GM18873 (cell line): ENCODE measurements around the gene TBATA.

Source experiments
- ATAC-seq: cut with Tn5 transposase; IDR thresholded peaks from one replicate; pipeline ENCODE4 v1.9.1; 2021; ENCODE audit warnings: mild to moderate bottlenecking, moderate library complexity, moderate number of reproducible peaks; ENCODE audit not compliant: unreplicated experiment, low FRiP score

TBATA gene

DNA sequence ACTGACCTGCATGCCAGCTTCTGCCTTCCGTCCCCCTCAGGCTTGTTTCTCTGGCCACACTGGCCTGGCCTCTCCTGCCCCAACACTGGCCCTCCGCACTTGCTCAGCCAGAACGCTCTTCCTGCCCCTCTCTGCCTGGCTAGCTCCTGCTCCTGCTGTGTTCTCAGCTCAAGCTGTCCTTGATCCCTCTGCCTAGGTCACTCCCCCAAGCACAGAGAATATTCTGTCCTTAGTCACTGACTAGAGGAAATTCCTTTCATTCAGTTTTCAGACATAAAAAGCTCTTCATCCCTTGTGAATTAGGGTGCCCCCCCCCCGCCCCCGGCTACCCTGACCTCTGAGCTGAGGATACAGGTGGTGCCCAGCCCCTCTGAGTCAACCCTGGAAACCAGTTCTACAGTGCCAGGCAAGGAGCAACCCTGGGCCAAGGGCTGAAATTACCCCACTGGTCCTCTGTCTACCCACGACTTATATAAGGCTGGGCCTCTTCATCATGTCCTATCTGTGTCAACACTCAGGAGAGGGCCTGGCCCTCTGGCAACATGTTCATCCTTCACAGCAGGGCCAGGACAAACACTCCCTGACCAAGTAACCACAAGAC, 23.9 kb upstream of the TBATA start:
- ATAC-seq, result no peak

DNA sequence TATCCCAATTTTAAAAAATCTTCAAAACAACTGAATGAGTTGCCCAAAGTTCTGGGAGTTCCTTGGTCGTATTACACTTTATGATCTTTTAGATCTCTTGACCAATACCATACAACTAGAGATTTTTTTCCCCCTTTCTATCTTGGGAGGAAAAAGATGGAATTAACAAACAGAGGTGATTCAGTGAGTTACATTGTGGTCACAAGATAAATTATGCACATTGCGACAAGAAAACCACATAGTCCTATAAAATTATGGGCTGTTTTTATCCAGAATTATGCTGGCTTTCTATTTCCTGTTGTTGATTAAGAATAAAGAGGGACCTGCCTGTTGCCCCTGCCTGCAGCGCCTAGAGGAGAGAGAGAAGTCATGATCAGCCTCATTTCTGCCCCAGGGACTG, 22.4 kb upstream of the TBATA start:
- ATAC-seq, result no peak

DNA sequence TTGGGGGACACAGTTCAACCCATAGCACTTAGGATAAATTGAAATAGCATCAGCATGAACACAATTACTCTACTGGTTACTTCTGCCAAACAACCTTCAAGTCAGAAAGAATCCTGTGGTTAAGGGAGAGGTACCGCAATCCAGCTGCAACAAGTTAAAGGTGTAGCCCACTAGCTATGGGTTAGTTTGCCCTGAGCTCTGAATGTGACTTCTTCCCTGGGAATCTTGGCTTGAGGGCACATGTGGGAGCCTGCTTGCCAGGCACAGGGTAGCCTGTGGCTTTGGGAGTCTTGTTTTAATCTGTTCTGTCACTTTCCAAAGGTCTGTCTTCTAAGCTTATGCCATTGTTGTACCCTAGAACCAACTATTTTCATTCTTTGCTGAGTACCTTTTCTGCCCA, 21.7 kb upstream of the TBATA start:
- no peak for ATAC-seq

DNA sequence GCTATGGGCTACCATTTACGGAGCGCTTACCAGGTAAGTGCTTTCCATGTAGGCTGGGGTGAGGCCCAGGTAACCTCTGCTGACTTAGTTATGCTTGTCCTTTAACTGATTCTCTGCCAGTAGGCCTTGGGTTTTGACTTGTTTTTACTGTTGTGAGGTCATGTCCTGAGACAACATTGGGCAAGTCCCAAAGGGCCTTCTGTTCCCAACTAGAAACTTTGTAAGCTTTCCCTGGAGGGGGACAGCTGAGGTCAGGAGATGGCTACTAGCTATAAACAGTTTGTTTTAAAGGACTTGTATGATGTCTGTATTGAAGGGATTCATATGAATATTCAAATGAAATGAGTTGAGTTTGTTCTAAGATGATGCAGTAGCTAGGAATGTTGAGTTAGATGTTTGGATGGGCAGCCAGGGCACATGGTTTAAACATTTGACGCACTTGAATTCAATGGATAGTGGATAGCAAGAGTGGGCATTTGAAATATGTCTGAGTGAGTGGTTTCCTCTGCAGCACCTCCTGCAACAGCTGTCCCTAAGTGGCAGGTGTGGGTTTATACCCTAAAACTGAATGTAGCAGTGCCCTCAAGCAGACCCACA, 20.5 kb upstream of the TBATA start:
- ATAC-seq, result no peak

DNA sequence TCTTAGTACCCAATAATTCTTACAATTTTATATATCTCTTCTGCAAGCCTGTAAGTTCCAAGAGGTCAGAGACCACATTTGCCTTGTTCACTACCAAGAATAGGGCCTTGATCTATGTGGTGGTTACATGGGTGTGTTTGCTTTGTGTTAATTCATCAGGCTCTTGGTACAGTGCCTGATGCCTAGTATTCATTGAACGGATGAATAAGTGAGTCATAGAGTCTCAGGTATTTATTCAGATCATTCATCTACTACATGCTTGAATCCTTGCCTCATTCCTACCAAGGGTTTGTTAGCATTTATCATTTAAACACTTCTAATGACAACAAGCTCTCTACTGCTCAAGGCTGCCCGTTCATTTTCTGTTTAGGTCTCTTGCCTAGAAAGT, 19.2 kb upstream of the TBATA start:
- ATAC-seq, result no peak

DNA sequence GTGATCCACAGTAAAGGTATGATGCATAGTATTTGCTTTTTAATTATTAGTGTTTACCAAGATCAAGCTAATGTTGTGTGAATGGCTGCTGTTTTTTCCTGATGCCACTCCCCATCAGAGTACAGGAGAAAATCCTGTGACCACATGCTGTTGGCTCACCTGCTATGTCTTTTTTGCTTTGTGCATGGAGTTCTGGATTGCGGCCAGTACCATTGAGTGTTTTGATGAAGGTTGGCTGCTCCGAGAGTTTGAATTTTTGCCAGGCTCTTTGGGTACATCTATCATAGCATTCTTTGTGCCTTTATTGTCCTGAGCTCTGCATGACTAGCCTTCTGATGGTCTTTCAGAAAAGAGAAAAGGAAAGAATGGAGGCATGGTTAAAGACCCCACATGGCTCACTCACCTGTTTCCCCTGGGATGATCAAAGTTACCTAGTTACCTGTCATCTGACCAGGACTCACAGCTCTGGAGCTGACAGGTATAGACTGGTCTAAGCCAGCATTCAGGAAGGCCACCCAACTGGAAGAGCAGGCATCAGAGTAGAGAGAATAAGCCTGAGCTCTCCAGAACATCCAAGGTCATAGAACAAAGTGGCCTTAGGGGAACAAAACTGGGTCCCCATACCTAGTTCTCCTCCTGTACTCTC, 18.7 kb upstream of the TBATA start:
- ATAC-seq, result no peak

DNA sequence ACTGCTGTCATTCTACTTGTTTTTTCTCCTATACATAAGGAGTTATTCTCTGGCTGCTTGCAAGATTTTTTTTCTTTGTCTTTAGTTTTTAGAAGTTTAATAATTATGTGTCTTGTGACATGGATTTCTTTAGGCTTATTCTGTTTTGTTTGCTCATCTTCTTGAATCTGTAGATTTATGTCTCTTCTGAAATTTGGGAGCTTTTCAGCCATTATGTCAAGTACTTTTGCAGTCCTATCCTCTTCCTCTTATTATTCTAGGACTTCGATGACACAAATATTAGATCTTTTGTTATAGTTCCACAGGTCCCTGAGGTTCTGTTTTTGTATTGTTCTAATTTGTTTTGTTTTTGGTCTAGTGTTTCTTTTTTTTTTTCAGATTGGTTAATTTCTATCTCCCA, 16.7 kb upstream of the TBATA start:
- ATAC-seq, result no peak

DNA sequence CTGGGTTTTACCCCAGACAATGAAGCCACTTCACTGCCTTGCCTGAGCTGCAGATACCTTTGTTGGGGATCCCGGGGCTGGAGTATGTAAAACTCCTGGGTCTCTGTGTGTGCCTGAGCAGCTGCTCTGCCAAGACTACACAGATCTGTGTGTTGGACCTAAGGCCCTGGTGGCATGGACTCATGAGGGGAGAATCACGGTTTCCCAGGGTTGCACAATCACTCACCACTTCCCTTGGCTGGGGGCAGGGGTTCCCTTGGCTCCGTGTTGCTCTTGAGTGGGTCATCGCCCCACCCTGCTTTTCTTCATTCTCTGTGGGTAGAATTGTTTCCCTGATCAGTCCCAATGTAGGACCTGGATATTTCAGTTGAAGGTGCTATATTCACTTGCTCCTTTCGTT, 13.9 kb upstream of the TBATA start:
- no peak for ATAC-seq

DNA sequence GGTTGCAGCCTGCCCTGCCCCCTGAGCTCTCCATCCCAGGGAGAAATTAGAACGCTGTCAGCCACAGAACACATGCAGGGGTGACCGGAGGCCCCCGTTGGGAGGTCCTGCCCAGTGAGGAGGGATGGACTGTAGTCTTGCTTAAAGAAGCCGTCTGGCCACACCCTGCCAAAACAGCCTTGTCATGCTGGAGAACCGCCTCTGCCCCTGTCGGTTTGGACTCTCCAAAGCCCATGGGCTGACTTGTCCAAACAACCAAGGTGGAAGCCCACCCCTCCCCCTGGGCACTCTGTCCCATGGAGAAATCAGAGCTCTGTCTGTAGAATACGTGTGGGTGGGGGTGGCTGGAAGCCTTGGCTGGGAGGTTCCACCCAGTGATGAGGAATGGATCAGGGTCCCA, 12.7 kb upstream of the TBATA start:
- no peak for ATAC-seq

DNA sequence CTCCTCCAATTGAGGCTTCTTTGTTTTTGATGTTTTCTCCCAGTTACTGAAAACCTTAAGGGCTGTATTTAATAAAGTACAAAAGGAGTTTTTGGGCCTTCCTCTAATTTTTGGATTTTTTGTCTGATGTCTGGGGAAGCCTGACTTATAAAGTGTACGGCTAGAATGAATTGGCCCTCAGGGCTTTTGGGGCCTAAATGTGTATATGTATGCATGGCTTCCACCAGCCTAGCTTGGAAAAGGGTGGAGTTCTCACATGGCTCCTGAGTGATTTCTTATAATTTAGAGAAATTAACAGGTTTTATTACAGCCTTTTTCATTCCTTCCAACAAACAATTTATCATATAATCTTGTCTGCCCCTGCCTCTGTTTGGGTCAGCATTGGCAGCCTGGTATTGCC, 10.4 kb upstream of the TBATA start:
- ATAC-seq, result no peak

DNA sequence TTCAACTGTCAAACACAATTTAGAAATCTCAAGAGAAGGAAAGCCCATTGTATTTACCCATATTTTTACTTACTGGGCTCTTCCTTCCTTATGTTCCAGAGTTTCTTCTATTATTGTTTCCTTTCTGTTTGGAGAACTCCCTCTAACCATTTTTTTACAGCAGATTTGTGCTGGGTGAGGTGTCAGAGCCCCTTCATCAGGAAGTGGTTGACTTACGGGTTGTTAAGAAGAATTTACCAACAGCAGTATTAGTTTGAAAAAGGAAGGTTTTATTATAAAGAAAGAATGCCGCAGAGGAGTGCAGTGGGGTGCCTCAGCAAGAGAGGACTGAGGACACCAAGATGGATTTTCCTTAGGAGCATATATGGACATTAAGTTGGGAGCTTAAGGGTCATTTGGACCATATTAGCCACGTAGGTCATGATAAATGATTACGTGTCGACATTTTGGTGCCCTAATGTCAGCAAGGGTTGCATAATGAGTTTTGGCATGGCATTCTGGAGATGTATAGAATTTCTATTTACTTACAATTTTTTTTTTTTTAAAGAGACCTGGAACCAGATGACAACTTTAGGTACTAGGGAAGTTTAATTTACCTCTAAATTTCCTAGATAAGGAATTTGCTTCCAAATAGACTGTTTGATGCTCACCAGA, 6.3 kb upstream of the TBATA start:
- no peak for ATAC-seq

DNA sequence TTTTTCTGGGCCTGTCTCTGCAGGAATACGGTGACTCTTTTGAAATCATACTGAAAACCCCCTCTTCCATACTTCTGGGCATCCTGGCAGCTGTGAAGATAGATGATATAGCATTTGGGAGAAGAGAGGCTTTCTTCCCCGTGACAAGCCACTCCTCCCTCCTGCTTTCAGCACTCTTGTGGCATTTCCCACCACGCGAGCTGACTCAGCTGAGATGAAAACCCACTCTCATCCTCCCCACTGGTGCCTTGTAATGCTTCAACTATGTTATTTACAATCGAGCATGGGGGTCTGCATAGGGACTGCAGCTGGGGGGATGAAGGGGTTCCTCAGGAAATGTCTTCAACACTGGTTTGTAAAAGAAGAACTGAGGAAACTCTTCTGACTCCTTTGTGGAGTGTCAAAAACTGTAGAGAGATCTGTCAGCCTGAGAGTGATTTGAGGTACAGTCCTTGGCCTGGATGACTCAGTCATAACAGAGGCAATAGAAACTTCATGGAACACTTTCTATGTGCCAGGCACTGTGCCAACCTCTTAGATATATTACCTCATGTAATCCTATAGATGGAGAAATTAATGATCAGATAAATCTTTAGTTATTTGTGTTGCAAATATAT, 1.7 kb upstream of the TBATA start:
- no peak for ATAC-seq

DNA sequence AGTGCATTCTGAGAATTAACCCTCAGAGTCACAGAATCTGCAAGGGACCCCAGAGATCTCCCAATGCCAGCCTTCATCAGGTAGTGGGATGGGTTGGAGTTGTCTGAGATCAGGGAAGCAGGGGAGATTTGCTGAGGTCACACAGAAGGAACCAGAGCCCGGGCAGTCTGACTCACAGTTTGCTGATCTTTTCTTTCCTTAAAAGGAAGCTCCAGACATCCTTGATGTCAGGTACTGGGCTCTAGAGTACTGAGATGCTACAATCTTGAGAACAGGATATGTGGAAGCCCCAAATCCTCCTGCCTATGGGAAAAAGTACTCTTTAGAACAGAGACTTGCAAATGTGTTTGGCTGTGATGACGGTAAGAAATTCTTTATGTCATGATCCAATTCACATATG, 706 bp downstream of the TBATA start:
- ATAC-seq, result no peak

DNA sequence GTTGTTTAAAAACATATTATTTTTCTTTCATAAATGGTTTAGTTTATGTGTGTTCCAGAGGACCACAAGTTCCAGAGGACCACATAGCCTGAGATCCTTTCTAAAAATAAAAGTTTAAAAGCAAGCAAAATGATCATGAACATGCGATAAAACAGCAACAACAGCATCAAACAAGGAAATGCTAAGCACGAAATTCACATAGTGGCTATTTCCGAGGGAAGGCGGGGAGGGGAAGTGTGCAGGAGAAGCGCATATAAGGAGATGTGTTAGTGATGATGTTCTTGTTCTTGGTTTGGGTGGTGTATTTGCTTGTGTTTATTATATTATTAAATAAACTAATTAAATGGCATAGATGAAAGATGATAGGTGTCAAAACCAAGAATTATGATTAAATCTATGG, 1.2 kb downstream of the TBATA start:
- no peak for ATAC-seq

DNA sequence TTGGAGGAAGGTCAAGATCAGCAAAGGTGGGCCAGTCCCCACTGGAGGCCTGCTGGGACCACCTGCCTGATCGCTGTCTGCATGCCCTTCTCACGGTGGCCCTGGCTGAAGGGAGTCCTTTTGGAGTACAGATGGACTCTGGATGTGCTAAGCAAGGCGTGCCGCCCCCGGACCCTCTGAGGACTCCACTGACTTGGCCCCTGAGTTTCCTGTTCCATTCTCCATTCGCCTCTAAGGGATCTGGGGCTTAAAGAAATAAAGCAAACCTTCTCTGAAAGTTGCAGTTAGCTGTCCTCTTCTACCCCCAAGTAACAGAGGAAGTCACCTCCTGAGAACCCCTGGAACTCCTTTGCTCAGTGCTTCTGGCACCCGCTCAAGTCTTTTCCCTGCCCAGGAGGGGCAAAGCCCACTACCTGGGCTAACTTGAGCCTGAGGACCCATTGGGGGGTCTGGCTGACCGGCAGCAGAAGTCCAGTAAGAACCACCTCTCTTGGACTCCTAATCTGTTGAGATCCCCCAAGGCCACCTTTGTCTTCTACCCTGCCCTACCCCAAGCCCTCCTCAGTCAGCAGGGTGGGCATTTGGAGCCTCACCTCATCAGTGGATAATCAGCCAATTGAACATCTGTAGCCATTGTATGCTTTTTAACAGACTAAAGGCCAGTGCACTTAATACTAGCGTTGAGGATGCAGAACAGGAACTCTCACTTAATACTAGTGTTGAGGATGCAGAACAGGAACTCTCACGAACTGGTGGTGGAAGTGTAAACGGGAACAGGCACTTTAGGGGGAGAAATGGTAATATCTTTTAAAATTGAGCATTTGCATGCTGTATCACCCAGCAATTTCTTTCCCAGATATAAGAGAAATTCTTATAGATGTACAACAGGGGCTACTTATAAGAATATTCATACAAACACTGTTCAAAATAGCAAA, 2.2 kb downstream of the TBATA start:
- no peak for ATAC-seq

DNA sequence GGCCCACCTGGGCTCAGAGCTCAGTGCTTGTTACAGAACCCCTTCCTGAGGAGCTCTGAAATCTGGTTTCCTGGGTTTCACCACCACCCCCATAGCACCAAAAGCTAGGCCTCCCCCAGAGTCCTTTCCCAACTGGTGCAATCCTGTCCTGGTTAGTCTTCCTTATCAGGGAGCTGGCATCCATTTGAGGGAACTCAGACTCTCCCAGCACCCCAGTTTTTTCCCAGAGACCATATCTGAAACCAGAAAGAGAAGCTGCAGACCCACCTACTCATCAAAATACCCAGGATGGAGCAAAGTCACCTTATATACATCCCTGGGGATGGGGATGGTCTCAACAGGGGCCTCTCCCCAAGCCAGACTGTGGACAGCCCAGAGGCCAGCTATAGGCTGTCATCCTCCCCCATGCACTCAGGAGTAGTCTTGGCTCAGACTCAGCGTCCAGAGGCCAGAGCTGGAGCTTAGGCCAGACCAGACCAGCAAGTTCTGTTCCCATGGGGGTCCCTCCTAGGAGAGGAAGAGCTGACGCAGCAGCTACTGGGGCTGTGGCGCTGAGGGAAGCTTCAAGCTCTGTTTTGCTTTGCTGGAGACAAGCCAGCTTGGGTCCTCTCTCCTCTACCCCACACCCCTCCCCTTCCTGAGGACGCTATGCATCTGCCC, 3.0 kb downstream of the TBATA start:
- ATAC-seq, result no peak

DNA sequence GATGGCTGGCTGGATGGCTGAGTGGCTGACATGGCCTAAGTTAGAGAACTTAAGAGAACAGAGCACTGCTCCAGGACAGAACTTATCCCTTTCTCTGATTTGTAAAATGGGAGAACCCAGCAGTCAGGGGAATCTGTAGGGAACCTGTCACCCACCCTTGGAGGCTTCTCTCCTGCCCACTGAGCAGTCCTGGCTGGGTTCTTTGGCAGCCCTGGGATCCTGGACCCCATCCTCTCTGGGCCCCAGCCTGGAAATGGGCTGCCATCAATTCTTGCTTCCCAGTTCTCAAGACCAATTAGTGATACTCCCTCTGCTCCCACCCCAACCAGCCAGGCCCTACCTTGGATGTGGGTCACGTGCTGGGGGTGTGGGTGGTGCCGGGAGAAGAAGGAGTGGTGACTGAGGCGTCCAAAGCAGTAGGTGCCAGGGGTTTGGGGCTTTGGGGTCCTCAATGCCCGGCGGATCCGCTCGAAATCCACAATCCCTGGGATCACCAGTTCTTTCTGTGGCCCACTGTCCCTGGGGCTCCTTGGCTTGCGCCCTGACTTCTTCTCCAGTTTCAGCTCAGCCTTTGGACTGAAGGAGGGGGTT, 3.6 kb downstream of the TBATA start:
- ATAC-seq, result no peak

DNA sequence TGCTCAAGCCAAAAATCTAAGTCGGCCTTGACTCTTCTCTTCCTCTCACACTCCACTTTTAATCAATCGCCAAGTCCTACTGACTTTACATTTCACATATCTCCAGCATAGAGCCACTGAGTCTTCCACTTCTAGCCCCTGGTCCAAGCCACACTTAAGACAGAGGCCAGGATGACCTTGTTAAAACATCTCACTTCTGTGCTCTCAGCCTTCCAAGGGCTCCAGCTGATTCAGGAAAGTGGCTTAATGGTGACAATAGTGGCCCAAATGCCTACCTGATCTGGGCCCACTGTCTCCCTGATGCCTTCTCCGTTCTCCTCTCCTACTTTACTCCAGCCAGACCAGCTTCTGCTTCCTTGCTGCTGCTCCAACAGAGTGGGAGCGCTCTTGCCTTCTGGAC, 4.4 kb downstream of the TBATA start:
- ATAC-seq, result no peak

DNA sequence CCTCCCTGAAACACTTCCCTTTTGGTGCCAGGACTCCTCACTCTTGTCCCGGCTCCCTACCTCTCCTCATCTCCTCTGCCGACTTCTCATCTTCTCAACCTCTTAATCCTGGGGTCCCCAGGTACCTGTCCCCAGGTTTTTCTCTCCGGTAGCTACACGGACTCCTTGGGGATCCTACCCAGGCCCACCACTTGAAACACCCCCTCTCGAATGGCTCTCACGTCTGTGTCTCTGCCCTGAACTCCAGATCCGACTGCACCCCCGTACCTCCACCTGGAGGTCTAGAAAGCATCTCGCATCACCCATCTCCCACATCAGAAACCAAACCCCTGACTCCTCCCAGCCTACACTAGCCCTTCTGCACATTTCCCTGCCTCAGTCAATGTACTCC, 4.8 kb downstream of the TBATA start:
- ATAC-seq, result no peak
